B cell (primary cell): ENCODE data around the gene NPHS2.

ENCODE experiments used
- CTCF ChIP-seq: fragments of 200-600 bp; IDR thresholded peaks from one replicate; pipeline ENCODE4 v1.8.0; 2022; ENCODE audit warnings: antibody characterized with exemption, mild to moderate bottlenecking
- EZH2 ChIP-seq: IDR thresholded peaks from 2 replicates; pipeline ENCODE4 v1.6.1; 2012; ENCODE audit warnings: borderline replicate concordance, low read depth, mild to moderate bottlenecking, moderate library complexity, low read length; ENCODE audit not compliant: insufficient read depth, poor library complexity, severe bottlenecking

GRCh38 chr1:179586107-179586823 is 10.5 kb upstream of the NPHS2 start:
- TF ChIP-seq EZH2: no peak
- TF ChIP-seq CTCF: no peak
